Activated T-helper 9 cell treated with anti-CD3 and anti-CD28 coated beads, Interleukin-2, amount 50 U/mL, for 16 hours (primary cell): Measurements from ENCODE around the gene ECHS1.

Experiments
- DNase-seq: peaks from one replicate; pipeline ENCODE4 v3.0.0-alpha.2; 2020; ENCODE audit warnings: low read depth

Gene ECHS1

GRCh38 chr10:133339708-133340380 lies 33.3 kb downstream of the ECHS1 start:
- DNase-seq = no peak

- DNase-seq = no peak
Observed at GRCh38 chr10:133338080-133339071, 34.8 kb downstream of the ECHS1 start.

GRCh38 chr10:133337370-133337725 lies 35.8 kb downstream of the ECHS1 start:
- no peak for DNase-seq

- peak; percentile 76 for DNase-seq
Observed at GRCh38 chr10:133336577-133337369, 36.4 kb downstream of the ECHS1 start, which contains the start of gene CALY. Gene CALY, minus strand, starts transcription at chr10:133336896. Its CDS starts 7,907 bp downstream, at chr10:133328989.

- no peak for DNase-seq
Observed at GRCh38 chr10:133336118-133336576, 37.0 kb downstream of the ECHS1 start.

GRCh38 chr10:133335246-133336117 lies 37.7 kb downstream of the ECHS1 start:
- peak; percentile 67 for DNase-seq

- DNase-seq = no peak
Observed at GRCh38 chr10:133334503-133335245, 38.5 kb downstream of the ECHS1 start.

- no peak for DNase-seq
Observed at GRCh38 chr10:133332936-133333699, 40.0 kb downstream of the ECHS1 start.

- peak; percentile 80 for DNase-seq
Observed at GRCh38 chr10:133329491-133330202, 43.5 kb downstream of the ECHS1 start.

- DNase-seq = no peak
Observed at GRCh38 chr10:133328358-133329343, 44.5 kb downstream of the ECHS1 start.

- DNase-seq = no peak
Observed at GRCh38 chr10:133327651-133328357, 45.4 kb downstream of the ECHS1 start.

GRCh38 chr10:133326745-133327650 lies 46.2 kb downstream of the ECHS1 start:
- no peak for DNase-seq

GRCh38 chr10:133326223-133326551 lies 47.0 kb downstream of the ECHS1 start:
- no peak for DNase-seq

- no peak for DNase-seq
Observed at GRCh38 chr10:133325440-133326222, 47.5 kb downstream of the ECHS1 start.

- DNase-seq = no peak
Observed at GRCh38 chr10:133324857-133325260, 48.3 kb downstream of the ECHS1 start.
